ENCODE measurements around the gene UPK1A. TPM values are rescaled to one million over a fixed set of nuclear protein-coding genes. Genes with fewer than 3 reads are reported as not detected.

Gene UPK1A
- total RNA-seq, 4 donors from 2014 or later = 0.34 TPM; not detected in 3

GRCh38 chr19:35644987-35645679 lies 21.2 kb upstream of the UPK1A start:
- TF ChIP-seq, protein P1, sequence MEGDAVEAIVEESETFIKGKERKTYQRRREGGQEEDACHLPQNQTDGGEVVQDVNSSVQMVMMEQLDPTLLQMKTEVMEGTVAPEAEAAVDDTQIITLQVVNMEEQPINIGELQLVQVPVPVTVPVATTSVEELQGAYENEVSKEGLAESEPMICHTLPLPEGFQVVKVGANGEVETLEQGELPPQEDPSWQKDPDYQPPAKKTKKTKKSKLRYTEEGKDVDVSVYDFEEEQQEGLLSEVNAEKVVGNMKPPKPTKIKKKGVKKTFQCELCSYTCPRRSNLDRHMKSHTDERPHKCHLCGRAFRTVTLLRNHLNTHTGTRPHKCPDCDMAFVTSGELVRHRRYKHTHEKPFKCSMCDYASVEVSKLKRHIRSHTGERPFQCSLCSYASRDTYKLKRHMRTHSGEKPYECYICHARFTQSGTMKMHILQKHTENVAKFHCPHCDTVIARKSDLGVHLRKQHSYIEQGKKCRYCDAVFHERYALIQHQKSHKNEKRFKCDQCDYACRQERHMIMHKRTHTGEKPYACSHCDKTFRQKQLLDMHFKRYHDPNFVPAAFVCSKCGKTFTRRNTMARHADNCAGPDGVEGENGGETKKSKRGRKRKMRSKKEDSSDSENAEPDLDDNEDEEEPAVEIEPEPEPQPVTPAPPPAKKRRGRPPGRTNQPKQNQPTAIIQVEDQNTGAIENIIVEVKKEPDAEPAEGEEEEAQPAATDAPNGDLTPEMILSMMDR (IDR thresholded peaks at IDR 0.05; ENCODE audit: low read depth) = no peak

DNA sequence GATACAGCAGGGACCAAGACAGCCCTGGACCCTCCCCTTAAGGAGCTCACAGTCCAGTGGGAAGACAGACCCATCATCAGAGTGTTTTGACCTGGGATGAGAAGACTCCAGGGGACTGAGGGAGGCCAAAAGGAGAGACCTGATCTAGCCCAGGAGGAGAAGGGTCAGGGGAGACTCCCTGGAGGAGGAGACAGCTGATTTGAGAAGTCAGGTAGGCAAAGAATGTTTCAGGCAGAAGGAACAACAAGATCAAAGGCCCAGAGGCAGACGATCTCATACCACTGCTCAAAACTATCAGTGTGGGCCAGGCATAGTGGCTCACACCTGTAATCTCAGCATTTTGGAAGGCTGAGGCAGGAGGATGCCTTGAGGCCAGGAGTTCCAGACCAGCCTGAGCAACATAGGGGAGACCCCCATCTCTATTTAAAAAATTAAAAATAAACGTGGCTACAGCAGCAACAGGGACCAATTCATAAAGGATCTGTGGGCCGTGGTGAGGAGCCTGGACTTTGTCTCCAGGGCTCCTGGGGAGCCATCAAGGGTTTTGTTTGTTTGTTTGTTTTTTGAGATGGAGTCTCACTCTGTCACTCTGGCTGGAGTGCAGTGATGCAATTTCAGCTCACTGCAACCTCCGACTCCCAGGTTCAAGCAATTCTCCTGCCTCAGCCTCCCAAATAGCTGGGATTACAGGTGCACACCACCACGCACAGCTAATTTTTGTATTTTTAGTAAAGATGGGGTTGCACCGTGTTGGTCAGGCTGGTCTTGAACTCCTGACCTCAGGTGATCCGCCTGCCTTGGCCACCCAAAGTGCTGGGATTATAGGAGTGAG lies 20.4 kb upstream of the UPK1A start:
- TF ChIP-seq, protein P1 (IDR thresholded peaks at IDR 0.05; ENCODE audit: low read depth) = no peak

DNA sequence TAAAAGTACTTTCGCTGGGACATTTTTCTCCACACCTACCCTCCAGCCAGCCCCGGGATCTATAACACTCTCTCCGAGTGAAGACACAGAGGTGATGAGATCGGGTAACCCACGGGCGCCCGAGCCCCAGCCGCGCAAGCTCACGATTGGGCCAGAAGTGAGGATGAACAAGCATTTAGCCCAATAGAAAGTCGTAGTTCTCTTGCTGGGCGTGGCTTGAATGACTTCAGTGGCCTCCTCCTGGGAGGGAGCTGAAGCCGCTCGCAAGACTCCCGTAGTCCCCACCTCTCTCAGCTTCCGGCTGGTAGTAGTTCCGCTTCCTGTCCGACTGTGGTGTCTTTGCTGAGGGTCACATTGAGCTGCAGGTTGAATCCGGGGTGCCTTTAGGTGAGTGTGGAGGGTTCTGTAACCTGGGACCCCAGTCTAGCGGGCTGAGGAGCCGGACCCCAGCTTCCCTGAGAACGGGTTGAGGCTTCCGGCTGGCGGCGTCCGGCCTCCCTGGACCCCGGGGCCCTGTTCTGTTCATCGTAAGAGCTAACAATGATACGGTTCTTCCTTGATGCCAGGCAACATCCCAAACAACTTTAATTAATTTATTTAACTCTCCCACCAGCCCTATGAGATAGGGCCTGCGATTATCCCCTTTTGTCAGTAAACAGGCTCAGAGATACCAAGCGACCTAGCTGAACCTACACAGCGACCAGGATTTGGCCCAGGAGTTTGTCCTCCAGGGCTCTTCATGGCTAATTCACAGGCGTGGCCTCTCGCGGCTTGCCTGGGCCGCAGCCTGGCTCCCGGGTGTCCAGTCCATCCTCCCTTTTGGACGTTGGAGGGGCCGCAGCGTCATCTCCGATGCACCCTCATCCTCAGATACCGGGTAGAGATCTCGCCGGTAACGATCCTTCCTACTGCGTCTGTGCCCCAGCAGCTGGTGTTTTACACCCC lies 18.0 kb upstream of the UPK1A start, which contains the start of gene COX6B1:
COX6B1 (plus strand) TSS at position 307 of the 945 bp plus-strand sequence. CDS start 2,921 bp downstream, outside the sequence.
- TF ChIP-seq, protein P1 (IDR thresholded peaks at IDR 0.05; ENCODE audit: low read depth) = no peak

GRCh38 chr19:35650581-35650980 lies 15.7 kb upstream of the UPK1A start:
- TF ChIP-seq, protein P1 (IDR thresholded peaks at IDR 0.05; ENCODE audit: low read depth) = no peak

GRCh38 chr19:35655600-35655999 lies 10.7 kb upstream of the UPK1A start:
- TF ChIP-seq, protein P1 (IDR thresholded peaks at IDR 0.05; ENCODE audit: low read depth) = no peak

DNA sequence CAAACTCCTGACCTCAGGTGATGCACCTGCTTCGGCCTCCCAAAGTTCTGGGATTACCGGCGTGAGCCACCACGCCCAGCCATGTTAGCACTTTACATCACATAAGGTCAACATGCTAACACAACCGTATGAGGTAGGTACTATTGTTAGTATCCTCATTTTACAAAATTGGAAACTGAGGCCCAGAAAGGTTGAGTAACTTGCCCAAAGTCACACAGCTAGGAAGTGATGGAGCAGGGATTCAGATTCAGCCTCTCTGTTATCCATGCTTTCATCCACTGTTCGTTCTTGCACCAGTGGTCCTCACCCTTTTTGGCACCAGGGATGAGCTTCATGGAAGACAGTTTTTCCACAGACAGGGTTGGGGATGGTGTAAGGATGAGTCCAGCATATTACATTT lies 9.6 kb upstream of the UPK1A start:
- TF ChIP-seq, protein P1 (IDR thresholded peaks at IDR 0.05; ENCODE audit: low read depth) = no peak
